B cell (primary cell): ENCODE data around the gene RFX3. TPM values are rescaled to one million over a fixed set of nuclear protein-coding genes. Genes with fewer than 3 reads are reported as not detected.

Experiments
- ATAC-seq: fragments of 200-7000 bp; cut with Tn5 transposase; one replicate; pipeline ENCODE4 v1.10.0; 2021; ENCODE audit warnings: low read depth, mild to moderate bottlenecking, moderate number of reproducible peaks, moderate library complexity
- CTCF ChIA-PET: fragments of 350-600 bp; sonication (Branson Sonifier 250); formaldehyde crosslinking; loops from one replicate; lab custom pipeline; 2021; ENCODE audit warnings: antibody characterized with exemption, inconsistent platforms; lab: Charles Lee
- POLR2A ChIA-PET: fragments of 350-600 bp; sonication (Branson Sonifier 250); formaldehyde crosslinking; loops from one replicate; lab custom pipeline; 2021; ENCODE audit warnings: antibody characterized with exemption; lab: Charles Lee
- DNase-seq: peaks from one replicate; pipeline ENCODE4 v3.0.0; 2013
- H2AFZ ChIP-seq: 2 replicates; pipeline ENCODE4 v1.6.1; 2012; ENCODE audit warnings: mild to moderate bottlenecking, low read depth, low read length; ENCODE audit not compliant: insufficient read depth, poor library complexity, severe bottlenecking
- H3K27ac ChIP-seq, 2 donors: 1 replicate in 1 of 2; 2 replicates in 1 of 2; pipeline ENCODE4 v1.5.1; 2012 to 2013; ENCODE audit warnings: low read length in 2 of 2, mild to moderate bottlenecking in 2 of 2, moderate library complexity in 1 of 2
- H3K27me3 ChIP-seq, 4 experiments: fragments of 200-600 bp in 1 of 4; sonication (generic) in 1 of 4; replicated peaks in 1 of 4; 1 replicate in 2 of 4; 2 replicates in 2 of 4; pipeline versions ENCODE4 v1.6.1 to v1.7.0; 2013 to 2016; ENCODE audit warnings: low read length in 3 of 4, mild to moderate bottlenecking in 2 of 4, mixed read lengths in 1 of 4, moderate library complexity in 1 of 4; ENCODE audit not compliant: insufficient read depth in 4 of 4, control insufficient read depth in 3 of 4; ENCODE audit errors: control extremely low read depth in 1 of 4
- H3K36me3 ChIP-seq, 2 experiments: replicated peaks in 1 of 2; 1 replicate in 1 of 2; 2 replicates in 1 of 2; pipeline versions ENCODE4 v1.6.1 to v1.7.1; 2013; ENCODE audit warnings: low read length in 1 of 2; ENCODE audit not compliant: insufficient read depth in 2 of 2, control insufficient read depth in 1 of 2; ENCODE audit errors: control extremely low read depth in 1 of 2, extremely low read depth in 1 of 2
- H3K4me1 ChIP-seq, 2 donors: fragments of 200-600 bp in 1 of 2; sonication (generic) in 1 of 2; 1 replicate in 1 of 2; 2 replicates in 1 of 2; pipeline versions ENCODE4 v1.5.1 to v1.6.1; 2013 to 2017; ENCODE audit warnings: low read length in 2 of 2; ENCODE audit not compliant: control insufficient read depth in 2 of 2, insufficient read depth in 2 of 2
- H3K4me2 ChIP-seq: replicated peaks from 2 replicates; pipeline ENCODE3; 2012; ENCODE audit warnings: mild to moderate bottlenecking, low read depth, low read length; ENCODE audit not compliant: poor library complexity, severe bottlenecking
- H3K4me3 ChIP-seq, 5 experiments: fragments of 200-600 bp in 1 of 5; sonication (generic) in 1 of 5; 1 replicate in 3 of 5; 2 replicates in 2 of 5; pipeline versions ENCODE4 v1.5.1 to v1.7.0; 2011 to 2016; ENCODE audit warnings: low read length in 4 of 5, mild to moderate bottlenecking in 4 of 5, low read depth in 2 of 5, control low read depth in 1 of 5, moderate library complexity in 1 of 5; ENCODE audit not compliant: insufficient read depth in 1 of 5; ENCODE audit errors: control extremely low read depth in 1 of 5, extremely low read depth in 1 of 5
- H3K79me2 ChIP-seq: fragments of 200-600 bp; sonication (generic); one replicate; pipeline ENCODE4 v1.6.0; 2016; ENCODE audit warnings: low read length; ENCODE audit not compliant: control insufficient read depth, insufficient read depth
- H3K9ac ChIP-seq: fragments of 200-600 bp; sonication (generic); 2 replicates; pipeline ENCODE4 v1.6.1; 2017; ENCODE audit warnings: mild to moderate bottlenecking, low read length, moderate library complexity
- H3K9me3 ChIP-seq, 3 donors: one replicate each; pipeline versions ENCODE4 v1.6.1 to v1.7.1; 2013; ENCODE audit warnings: low read length in 2 of 3; ENCODE audit not compliant: control insufficient read depth in 2 of 3, insufficient read depth in 1 of 3; ENCODE audit errors: control extremely low read depth in 1 of 3
- H4K20me1 ChIP-seq: 2 replicates; pipeline ENCODE4 v1.6.0; 2012; ENCODE audit warnings: mild to moderate bottlenecking, low read length; ENCODE audit not compliant: insufficient read depth, control insufficient read depth, poor library complexity, severe bottlenecking
- H3K27ac Mint-ChIP-seq: one replicate; pipeline ENCODE4 v1.8.0; 2021; ENCODE audit warnings: mixed read lengths
- H3K27me3 Mint-ChIP-seq: one replicate; pipeline ENCODE4 v1.8.0; 2021; ENCODE audit warnings: mixed read lengths
- H3K4me1 Mint-ChIP-seq: one replicate; pipeline ENCODE4 v1.8.0; 2021; ENCODE audit warnings: mixed read lengths
- H3K4me3 Mint-ChIP-seq: one replicate; pipeline ENCODE4 v1.8.0; 2021; ENCODE audit warnings: mixed read lengths
- H3K9me3 Mint-ChIP-seq: one replicate; pipeline ENCODE4 v1.8.0; 2022; ENCODE audit warnings: mixed read lengths; ENCODE audit not compliant: insufficient read depth
- CTCF ChIP-seq: fragments of 200-600 bp; IDR thresholded peaks from one replicate; pipeline ENCODE4 v1.8.0; 2022; ENCODE audit warnings: antibody characterized with exemption, mild to moderate bottlenecking
- EZH2 ChIP-seq: IDR thresholded peaks from 2 replicates; pipeline ENCODE4 v1.6.1; 2012; ENCODE audit warnings: borderline replicate concordance, low read depth, mild to moderate bottlenecking, moderate library complexity, low read length; ENCODE audit not compliant: insufficient read depth, poor library complexity, severe bottlenecking
- WGBS: methylation state at CpG from one replicate; pipeline ENCODE4 v1.1.5; 2013; ENCODE audit warnings: missing lambda C conversion rate; ENCODE audit not compliant: insufficient coverage; 5-methylcytosine and 5-hydroxymethylcytosine counted together
- intact Hi-C: fragments of 100-400 bp; cut with micrococcal nuclease; formaldehyde crosslinking; loops from one replicate; pipeline ENCODE4 v1.10.0; 2022
- polyA plus RNA-seq: library from polyadenylated mRNA; depleted of rRNA; stranded (reverse); fragments of >200 nt; gene quantifications from 2 replicates; pipeline ENCODE4 v1.2.3, GENCODE V29; 2012
- total RNA-seq, 2 donors: library from RNA; stranded (reverse); fragments of 120-200 nt in 1 of 2; gene quantifications; 1 replicate in 1 of 2; 2 replicates in 1 of 2; pipeline versions ENCODE4 v1.2.3 to v1.2.4, GENCODE V29; 2013 to 2022

RFX3 gene
- total and polyA plus RNA-seq, 2 donors (not counting 1 experiment from before 2014, with no cell fraction given) = 6.1 to 39.1 TPM

GRCh38 chr9:3509926-3510325 lies 15.9 kb downstream of the RFX3 start:
- no peak overlapping the region for H3K4me2 ChIP-seq
- H3K4me1 ChIP-seq = peaks cover 9 to 15% of the 10 kb centered on the region in 2 donors
- H2AFZ ChIP-seq = no peak overlapping the region

More at GRCh38 chr9:3509926-3510325, 15.9 kb downstream of the RFX3 start:
- H3K4me1 Mint-ChIP-seq = peaks cover 44% of the 10 kb centered on the region
- no peaks in the 10 kb centered on the region for H3K9me3 Mint-ChIP-seq
- intact Hi-C loops = no loop called here
- H3K27me3 Mint-ChIP-seq = no peaks in the 10 kb centered on the region
- H3K27ac Mint-ChIP-seq = peak overlapping the region; percentile 43
- H3K4me3 Mint-ChIP-seq = no peak overlapping the region
- ATAC-seq (no peak), DNase-seq (no peak)
- H4K20me1 ChIP-seq = no peaks in the 10 kb centered on the region
- H3K4me3 ChIP-seq = no peak overlapping the region
- no peaks in the 10 kb centered on the region for H3K36me3 ChIP-seq
- WGBS = no CpG with 5 or more reads among the region's 1 CpG
- H3K9ac ChIP-seq = no peak overlapping the region
- H3K9me3 ChIP-seq = no peaks in the 10 kb centered on the region
- no peaks in the 10 kb centered on the region for H3K27me3 ChIP-seq
- ChIA-PET CTCF (no interaction called here), POLR2A (no interaction called here)
- peaks cover 21% of the 10 kb centered on the region for H3K79me2 ChIP-seq
- H3K27ac ChIP-seq = no peak overlapping the region
- TF ChIP-seq CTCF = no peak
- TF ChIP-seq EZH2 = no peak
